GM18519 (cell line): ENCODE data around the gene MYOCOS.
"Not testable (repeated sequence)": the region's sequence is repeated elsewhere in the genome, so short reads cannot be mapped to it uniquely, and the experiment has no call there.

ENCODE experiments used
- ATAC-seq: cut with Tn5 transposase; IDR thresholded peaks from one replicate; pipeline ENCODE4 v1.9.1; 2021; ENCODE audit warnings: mild to moderate bottlenecking, moderate library complexity; ENCODE audit not compliant: unreplicated experiment, low FRiP score

Gene MYOCOS

DNA sequence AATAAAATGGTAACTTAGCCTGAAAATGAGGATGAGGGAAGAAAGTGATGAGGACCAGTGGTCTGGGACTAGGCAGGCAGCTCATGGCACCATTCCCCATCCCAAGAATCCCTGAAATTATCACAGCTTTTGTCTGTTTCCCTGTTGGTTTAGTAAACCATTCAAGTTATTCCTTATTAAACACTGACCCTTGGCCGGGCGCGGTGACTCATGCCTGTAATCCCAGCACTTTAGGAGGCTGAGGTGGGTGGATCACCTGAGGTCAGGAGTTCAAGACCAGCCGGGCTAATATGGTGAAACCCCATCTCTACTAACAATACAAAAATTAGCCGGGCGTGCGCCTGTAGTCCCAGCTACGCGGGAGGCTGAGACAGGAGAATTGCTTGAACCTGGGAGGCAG lies 34.2 kb downstream of the MYOCOS start:
- not testable (repeated sequence) for ATAC-seq

DNA sequence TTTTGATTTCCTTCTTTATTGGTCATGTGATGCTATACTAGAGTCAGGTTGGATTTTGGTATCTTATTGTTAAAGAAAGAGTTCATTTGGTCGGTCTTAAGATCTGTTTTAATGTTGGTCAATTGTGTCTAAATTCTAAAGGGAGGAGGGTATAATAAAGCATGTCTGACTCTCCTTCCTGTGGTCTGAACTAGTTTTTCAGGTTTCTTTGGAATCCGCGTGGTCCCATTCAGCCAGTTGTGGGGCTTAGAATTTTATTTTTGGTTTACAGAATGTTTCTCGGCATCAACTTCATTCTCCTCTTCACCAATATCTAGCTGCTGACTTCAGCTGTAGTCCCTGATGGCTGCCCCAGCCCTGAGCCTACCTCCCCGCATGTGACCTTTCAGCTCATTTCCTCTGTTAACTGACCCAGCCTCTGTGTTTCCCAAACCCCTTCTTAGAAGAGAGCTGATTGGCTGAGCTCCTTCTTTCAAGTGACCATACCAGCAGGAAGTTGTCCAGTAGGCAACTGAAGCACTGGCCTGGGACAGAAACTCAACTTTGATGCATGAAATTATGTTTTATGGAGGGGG lies 39.1 kb downstream of the MYOCOS start:
- no peak for ATAC-seq

DNA sequence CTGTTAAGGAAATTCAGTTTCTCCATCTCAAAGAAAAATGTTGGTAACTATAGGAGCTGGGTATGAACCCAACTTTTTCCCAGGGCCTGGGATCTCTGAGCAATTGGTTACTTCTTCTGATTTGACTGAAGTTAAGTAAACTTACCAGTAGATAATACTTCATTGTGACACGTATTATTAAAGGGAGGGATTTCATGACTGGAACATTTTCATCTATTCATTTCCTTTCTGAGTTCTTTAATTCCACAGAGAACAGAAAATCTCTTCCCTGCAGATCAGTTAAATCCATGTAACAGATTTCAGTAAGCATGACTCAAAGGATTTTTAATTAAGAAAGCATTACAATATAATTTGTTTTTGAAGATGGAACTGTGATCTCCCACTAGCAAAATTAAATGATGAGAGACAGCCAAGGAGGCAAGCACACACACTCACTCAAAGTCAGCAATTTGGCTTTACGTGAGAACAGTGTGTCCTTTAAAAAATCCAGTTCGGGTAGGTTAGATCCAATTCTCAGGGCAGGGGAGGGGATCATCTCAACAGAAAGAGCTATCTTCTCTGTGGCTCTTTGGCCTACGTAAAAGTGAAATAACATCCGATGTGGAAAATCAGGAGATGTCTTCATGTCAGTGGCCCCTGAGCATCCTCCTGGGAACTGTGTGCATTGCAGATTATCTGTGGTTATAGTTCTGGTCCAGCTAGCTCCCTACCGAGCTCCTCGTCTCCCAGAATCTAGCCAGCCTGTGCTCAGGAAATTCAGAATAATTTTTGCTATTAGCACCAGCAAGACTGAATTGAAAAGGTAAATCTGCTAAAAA lies 41.2 kb downstream of the MYOCOS start:
- no peak for ATAC-seq

DNA sequence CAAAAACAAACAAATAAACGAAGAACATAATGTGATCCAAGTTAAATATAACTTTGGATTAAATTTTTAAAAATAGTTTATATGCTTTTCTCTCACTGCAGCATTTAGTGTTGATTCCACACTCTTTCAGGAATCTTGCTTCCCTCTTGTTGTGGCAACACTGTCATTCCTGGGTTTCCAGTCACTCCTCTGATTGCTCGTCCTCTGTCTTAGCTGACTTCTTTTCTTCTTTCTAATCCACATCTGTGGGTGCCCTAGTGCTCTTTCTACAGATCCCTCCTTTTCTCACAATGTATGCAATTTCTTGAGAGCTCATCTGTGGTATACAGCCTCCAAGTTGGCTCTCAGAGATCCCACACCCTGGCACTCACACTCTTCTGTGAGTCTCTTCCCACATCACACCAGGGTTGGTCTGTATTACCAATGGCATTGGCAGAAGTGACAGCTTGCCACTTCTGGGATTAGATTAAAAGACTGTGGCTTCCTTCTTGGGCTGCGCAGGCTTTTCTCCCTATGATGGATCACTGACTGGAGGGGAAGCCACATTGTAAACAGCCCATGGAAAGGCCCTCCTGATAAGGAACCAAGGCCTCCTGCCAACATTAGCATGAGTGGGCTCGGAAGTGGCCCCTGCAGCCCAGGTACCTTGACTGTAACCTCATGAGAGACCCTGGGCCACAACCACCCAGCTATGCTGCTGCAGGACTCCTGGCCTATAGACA lies 42.0 kb downstream of the MYOCOS start:
- no peak for ATAC-seq

DNA sequence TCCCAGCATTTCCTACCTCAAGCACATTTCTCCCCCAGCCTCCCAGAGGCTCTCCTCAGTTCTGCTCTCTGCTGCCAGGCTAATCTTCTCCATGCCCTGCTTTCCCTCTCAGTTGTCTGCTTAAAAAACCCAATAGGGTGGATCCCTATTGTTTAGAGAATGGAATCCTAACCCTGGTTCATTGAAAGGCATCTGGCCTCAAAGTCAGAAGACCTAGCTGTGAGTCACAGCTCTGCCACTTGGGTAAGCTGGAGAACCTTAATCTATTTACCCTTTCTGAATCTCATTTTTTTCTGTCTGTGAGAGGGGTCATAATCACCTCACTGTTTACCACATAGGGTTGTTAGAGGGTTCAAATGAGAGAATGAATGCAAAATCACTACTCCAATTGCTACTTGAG lies 42.9 kb downstream of the MYOCOS start:
- no peak for ATAC-seq

DNA sequence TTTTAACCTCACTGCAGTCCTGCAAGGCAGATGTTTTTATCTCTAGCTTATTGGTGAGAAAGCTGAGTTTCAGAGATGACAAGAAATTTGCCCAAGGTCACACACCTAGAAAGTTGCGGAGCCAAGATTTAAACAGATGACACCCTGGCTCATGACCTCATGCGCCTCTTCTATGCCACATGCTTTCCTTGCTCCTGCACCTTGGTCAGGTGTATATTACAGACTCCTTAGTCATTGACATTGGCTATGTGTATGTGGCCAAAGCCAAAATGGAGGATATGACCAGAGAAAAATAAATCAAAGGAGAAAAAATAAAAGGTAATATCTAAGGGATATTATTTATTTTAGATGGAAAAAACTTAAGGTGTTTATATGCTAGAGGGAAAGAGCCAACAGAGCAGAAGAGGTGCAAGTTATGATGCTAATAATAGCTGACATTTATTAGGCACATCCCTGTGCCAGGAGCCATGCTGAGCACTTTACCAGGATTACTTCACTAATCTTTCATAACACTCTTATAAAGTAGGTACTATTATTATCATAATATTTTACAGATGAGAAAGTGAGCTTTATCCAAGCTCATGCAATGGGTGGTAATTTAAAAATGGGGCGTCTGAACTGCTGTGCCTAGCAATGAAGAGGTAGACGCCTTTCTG lies 44.2 kb downstream of the MYOCOS start:
- ATAC-seq = no peak

DNA sequence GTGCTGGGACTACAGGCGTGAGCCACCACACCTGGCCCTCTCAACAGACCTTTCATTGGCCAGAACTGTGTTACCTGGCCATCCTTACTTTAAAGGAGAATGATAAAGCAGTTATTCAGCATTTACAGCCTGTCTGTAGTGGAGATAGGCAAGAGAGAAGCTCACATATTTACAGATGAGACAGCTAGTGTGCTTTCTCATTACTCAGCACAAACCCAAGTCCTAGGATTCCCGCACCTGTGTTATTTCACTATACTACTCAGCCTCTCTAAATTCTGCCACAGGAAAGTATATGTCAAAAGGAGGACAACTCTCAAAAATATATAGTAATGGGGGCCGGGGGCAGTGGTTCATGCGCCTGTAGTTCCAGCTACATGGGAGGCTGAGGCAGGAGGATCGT lies 46.3 kb downstream of the MYOCOS start:
- ATAC-seq = no peak

DNA sequence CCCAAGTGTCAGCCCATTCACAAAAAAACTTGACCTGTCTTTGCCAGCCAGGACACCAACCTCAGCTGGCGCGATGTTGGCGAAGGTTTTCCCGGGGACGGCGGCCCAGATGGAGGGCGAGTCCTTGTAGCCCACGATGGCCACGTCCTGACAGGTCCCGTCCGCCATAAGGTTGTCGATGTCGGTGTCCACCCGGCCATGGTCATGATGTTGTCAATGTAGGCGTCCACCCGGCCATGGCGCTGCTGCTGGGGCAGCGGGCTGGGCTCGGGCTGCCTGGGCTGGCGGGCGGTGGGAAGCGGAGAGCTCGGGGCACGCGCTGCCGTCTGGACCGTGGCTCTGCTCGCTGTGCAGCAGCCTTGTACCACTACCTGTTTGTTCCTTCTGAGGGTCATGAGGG lies 48.7 kb downstream of the MYOCOS start:
- no peak for ATAC-seq

DNA sequence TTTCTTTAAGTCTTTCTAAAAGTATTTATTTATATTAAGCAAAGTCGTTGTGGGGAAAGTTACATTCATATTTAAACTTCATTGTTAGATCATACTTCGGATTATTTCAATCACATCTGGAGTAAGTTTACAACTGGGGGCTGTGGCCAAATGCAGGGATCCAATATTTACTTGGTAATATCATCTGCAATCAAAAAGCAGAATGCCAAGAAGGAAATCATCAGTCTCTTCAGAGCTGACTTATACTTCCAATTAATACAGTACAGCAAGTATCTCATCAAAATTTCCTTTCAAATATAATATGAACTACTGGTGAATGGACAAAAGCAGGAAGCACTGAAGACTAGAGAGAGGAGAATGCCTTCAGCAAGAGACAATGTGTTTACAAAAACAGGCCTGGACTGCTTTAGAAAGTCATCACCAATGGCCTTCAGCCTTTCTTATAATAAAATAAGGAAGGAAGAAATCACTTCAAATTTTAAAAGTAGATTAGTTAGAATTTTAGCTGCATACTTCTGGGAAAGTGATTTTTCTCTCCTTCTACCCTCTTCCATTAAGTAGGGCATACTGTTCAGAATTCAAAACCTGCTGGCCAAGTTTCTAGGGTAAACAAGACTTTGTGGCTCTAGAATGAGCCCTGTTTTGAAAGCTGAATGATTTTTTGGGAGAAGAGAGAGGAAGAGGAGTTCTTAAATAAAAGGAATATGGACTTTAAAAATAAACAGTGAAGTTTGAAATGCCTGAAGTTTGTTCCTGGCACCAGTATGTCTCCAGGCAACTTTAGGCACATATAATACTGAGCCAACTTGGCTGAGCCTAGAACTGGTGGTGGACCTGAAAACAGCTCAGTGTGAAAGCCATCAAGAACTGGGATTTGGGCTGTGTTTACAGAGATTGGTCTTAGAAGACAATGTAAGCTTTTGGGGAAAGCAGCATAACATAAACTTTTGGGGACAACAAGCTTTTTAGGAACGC lies 52.7 kb downstream of the MYOCOS start:
- ATAC-seq = no peak
